ENCODE results near the gene ZFP30.

Gene ZFP30

DNA sequence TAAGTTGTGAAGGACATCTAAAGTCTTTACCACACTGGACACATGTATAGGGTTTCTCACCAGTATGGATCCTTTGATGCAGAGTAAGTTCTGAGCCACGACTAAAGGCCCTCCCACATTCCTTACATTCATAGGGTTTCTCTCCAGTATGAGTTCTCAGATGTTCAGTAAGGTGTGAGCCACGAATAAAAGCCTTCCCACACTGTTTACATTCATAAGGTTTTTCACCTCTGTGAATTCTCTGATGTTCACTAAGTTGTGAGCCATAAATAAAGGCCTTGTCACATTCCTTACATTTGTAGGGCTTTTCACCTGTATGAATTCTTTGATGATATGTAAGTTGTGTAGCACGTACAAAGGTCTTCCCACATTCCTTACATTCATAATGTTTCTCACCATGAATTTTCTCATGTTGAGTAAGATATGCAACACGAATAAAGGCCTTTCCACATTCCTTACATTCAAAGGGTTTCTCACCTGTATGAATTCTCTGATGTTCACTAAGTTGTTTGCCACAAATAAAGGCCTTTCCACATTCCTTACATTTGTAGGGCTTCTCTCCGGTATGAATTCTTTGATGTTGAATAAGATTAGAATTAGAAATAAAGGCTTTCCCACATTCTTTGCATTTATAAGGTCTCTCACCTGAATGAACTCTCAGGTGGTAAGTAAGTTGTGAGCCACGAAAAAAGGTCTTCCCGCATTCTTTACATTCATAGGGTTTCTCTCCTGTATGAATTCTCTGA is 90.5 kb downstream of the ZFP30 start:
- DNase-seq = no peak
